WTC11 (cell line): ENCODE results near the gene ZIC2. TPM values are rescaled to one million over a fixed set of nuclear protein-coding genes. Genes with fewer than 3 reads are reported as not detected.

Experiments
- ATAC-seq: fragments of 200-7000 bp; cut with Tn5 transposase; 2 replicates; pipeline ENCODE4 v1.10.0; 2021; ENCODE audit warnings: mild to moderate bottlenecking, moderate library complexity
- CTCF ChIA-PET: fragments of 300-600 bp; sonication (Branson Sonifier 250); formaldehyde crosslinking; loops from one replicate; lab custom pipeline; 2021; ENCODE audit warnings: antibody characterized with exemption; lab: Charles Lee
- POLR2A ChIA-PET: fragments of 350-600 bp; sonication (Branson Sonifier 250); formaldehyde crosslinking; loops from one replicate; lab custom pipeline; 2021; ENCODE audit warnings: antibody characterized with exemption; lab: Charles Lee
- DNase-seq: peaks from one replicate; pipeline ENCODE4 v3.0.0; 2021; ENCODE audit warnings: low spot score
- H3K27ac Mint-ChIP-seq: 2 replicates; pipeline ENCODE4 v1.8.0; 2021; ENCODE audit warnings: mixed read lengths
- H3K27me3 Mint-ChIP-seq: 2 replicates; pipeline ENCODE4 v1.8.0; 2021; ENCODE audit warnings: low read depth, mild to moderate bottlenecking, moderate library complexity, mixed read lengths
- H3K36me3 Mint-ChIP-seq: 2 replicates; pipeline ENCODE4 v1.8.0; 2021; ENCODE audit warnings: mixed read lengths
- H3K4me1 Mint-ChIP-seq: 2 replicates; pipeline ENCODE4 v1.8.0; 2022; ENCODE audit warnings: mixed read lengths
- H3K4me3 Mint-ChIP-seq: 2 replicates; pipeline ENCODE4 v1.8.0; 2021; ENCODE audit warnings: mild to moderate bottlenecking, moderate library complexity, mixed read lengths
- H3K9me3 Mint-ChIP-seq: 2 replicates; pipeline ENCODE4 v1.8.0; 2021; ENCODE audit warnings: mixed read lengths
- MAX ChIP-seq: sonication (generic); formaldehyde crosslinking; IDR thresholded peaks from 2 replicates; pipeline ENCODE4 v1.8.0; 2022; ENCODE audit warnings: mild to moderate bottlenecking, missing genetic modification reagents
- MLX ChIP-seq: sonication (generic); formaldehyde crosslinking; IDR thresholded peaks from 2 replicates; pipeline ENCODE4 v1.8.1; 2023; ENCODE audit warnings: mild to moderate bottlenecking, missing genetic modification reagents, moderate library complexity
- OVOL2 ChIP-seq: fragments of 250-450 bp; sonication (Bioruptor Pico); IDR thresholded peaks from 2 replicates; pipeline ENCODE4 v1.9.0; 2021; ENCODE audit warnings: mild to moderate bottlenecking, borderline replicate concordance
- SMAD3 ChIP-seq: sonication (generic); formaldehyde crosslinking; IDR thresholded peaks from 2 replicates; pipeline ENCODE4 v1.8.0; 2022; ENCODE audit warnings: missing genetic modification reagents, mild to moderate bottlenecking, borderline replicate concordance
- TP53 ChIP-seq: sonication (generic); formaldehyde crosslinking; IDR thresholded peaks from 2 replicates; pipeline ENCODE4 v1.8.1; 2023; ENCODE audit warnings: mild to moderate bottlenecking, missing genetic modification reagents
- USF2 ChIP-seq: sonication (generic); formaldehyde crosslinking; IDR thresholded peaks from 2 replicates; pipeline ENCODE4 v1.8.1; 2023; ENCODE audit warnings: mild to moderate bottlenecking, missing genetic modification reagents, moderate library complexity
- ZNF396 ChIP-seq: fragments of 250-450 bp; sonication (Bioruptor Pico); IDR thresholded peaks from 2 replicates; pipeline ENCODE4 v1.8.0; 2021; ENCODE audit warnings: mild to moderate bottlenecking, moderate library complexity, borderline replicate concordance
- ZNF423 ChIP-seq: fragments of 250-450 bp; sonication (Bioruptor Pico); IDR thresholded peaks from 2 replicates; pipeline ENCODE4 v2.1.2; 2022; ENCODE audit warnings: mild to moderate bottlenecking, moderate library complexity
- total RNA-seq: library from RNA; stranded (reverse); gene quantifications from 3 replicates; pipeline ENCODE4 v1.2.3, GENCODE V29; 2021
- TF ChIP-seq, protein P1 (sequence below): sonication (generic); formaldehyde crosslinking; IDR thresholded peaks from 2 replicates; pipeline ENCODE4 v1.8.1; 2022; ENCODE audit warnings: low read depth, mild to moderate bottlenecking, moderate library complexity, missing genetic modification reagents, borderline replicate concordance
- TF ChIP-seq, protein P2 (sequence below): sonication (generic); formaldehyde crosslinking; IDR thresholded peaks from 2 replicates; pipeline ENCODE4 v1.8.0; 2022; ENCODE audit warnings: mild to moderate bottlenecking, missing genetic modification reagents
- TF ChIP-seq, protein P3 (sequence below): fragments of 250-450 bp; sonication (Bioruptor Pico); IDR thresholded peaks from 2 replicates; pipeline ENCODE4 v1.8.0; 2021; ENCODE audit warnings: mild to moderate bottlenecking
- TF ChIP-seq, protein P4 (sequence below): sonication (generic); formaldehyde crosslinking; IDR thresholded peaks from 2 replicates; pipeline ENCODE4 v1.8.0; 2022; ENCODE audit warnings: mild to moderate bottlenecking, missing genetic modification reagents
- TF ChIP-seq, protein P5 (sequence below): fragments of 200-600 bp; IDR thresholded peaks from 2 replicates; pipeline ENCODE4 v1.8.0; 2022; ENCODE audit warnings: antibody characterized with exemption

ZIC2 gene
- total RNA-seq, 1 experiment from 2014 or later, result 344 TPM

DNA sequence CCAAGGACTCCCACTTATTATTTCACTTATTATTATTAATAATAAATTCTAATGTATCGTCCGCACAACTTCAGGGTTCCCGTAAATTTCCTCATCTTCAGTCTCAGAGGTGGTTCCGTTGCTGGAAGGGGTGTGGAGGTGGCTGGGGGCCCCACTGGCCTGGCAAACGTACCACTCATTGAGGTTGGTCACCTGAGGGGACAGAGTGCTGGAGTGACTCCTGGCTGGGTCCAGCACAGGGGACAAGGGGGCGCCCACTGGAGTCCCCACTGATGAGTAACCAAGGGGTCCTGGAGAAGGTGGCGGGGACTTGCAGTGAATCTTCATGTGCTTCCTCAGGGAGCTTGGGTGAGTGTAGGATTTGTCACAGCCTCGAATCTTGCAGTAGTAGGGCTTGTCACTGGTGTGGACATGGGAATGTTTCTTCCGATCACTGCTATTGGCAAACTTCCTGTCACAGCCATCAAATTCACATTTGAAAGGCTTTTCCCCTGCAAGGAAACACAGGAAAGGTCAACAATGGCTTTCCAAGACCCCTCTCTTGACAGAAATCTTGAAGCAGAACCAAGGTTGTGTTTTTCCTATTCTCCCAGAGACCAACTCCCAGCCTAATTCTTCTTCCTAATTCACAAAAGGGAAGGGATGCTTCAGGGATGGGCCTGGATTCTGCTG is 16.1 kb upstream of the ZIC2 start (continued):
- no peak for TF ChIP-seq SMAD3 (CRISPR knock-in tag)
- no peak for TF ChIP-seq MLX (CRISPR knock-in tag)

DNA sequence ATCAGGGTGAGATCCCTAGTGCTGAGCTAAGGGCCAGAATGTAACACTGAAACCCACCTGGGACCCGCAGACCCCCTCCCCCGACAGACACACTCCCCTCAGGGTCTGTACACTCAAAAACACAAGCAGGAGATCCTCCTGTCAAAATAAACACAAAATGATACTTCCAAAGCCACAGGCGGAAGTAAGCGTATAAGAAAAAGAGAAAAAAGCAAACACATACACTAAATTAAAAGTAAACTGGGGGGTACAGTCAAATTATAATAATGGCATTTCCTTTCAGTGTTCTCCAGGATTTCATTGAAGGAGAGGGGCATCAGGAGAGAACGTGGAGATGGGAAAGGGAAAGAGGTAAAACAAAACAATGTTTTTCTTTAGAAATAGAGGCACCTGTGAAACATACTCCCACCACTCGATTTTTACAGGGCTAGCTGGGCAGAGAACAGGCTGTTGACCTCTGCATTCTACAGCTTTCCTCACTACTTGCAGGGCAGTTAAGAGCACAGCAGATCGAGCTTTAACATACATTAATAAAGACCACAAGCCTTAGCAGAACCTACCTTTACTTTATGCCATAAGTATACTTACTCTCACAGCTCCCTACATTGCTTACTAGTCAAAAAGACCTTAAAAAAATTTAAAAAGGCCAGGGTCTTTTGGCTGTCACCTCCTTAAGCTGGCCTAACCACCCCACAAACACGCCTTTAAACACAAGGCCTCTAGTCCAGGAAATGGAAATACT is 15.3 kb upstream of the ZIC2 start:
- Mint-ChIP-seq H3K27ac (peak overlapping the region; percentile 92), H3K4me1 (peaks cover 58% of the 10 kb centered on the region), H3K27me3 (peaks cover 6% of the 10 kb centered on the region), H3K36me3 (peaks cover 49% of the 10 kb centered on the region), H3K4me3 (peak overlapping the region; percentile 95), H3K9me3 (no peaks in the 10 kb centered on the region)
- DNase-seq (no peak), ATAC-seq (no peak)
- no peak for TF ChIP-seq ZNF423 (CRISPR knock-in tag)
- CTCF ChIA-PET, result interaction anchor here (0.6 to 1.2 kb wide), 4 partner anchors 9 to 427 kb away, joined by 3 to 4 read pairs (median 4); no protein-coding TSS in a partner anchor
- POLR2A ChIA-PET, result interaction anchor here (0.5 to 1.7 kb wide), 3 partner anchors 13 to 279 kb away, joined by 3 to 6 read pairs (median 4); no protein-coding TSS in a partner anchor

DNA sequence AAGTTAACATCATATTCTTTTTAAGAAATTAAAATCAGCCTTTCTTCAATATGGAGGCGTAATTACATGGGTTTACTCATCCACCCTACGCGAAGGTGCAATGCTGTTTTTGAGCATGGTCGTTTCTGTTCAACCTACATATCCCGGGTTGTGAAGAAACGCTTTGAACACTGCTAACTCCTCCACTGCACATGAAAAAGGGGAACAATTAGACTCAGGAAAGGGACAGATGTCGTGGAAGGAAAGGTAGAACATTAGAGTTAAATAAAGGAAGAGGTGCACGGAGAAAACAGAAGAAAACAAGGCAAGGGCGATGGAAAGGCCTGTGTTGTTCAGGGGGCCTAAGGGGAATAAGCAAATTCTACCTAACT is 14.1 kb upstream of the ZIC2 start:
- H3K27ac Mint-ChIP-seq, result peak overlapping the region; percentile 94

DNA sequence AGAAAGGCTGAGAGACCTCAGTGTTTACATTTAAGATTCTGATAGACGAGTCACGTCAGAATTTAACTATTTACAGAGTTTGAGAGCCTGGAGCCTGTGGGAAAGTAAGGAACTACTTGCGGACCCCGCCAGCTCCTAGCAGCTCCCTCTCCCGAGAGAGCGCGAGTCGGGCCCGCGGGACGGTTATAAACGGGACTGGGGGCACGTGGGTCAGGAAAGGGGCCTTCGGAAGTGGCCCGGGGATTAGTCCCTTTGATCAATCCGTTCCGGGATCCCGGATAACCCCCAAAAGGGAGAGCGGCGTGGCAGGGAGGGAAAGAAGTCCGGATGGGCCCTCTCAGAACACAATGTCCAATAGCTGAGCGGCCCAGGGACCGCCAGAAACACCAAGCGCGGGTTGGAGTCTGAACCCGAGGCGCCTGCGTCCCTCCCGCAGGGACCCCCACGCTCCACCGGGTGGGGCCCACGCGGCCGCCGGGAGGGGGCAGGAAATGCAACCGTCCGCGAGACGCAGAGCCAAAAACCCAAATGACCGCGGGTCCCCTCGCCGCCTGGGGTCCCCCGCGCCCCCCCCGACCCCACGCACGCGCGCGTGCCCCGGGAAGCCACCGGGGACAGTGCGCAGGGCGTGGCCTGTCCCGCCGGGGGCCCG is 13.6 kb upstream of the ZIC2 start:
- H3K4me1 Mint-ChIP-seq, result peaks cover 52% of the 10 kb centered on the region
- H3K4me3 Mint-ChIP-seq, result peak overlapping the region; percentile 95
- peaks cover 49% of the 10 kb centered on the region for H3K36me3 Mint-ChIP-seq
- CTCF ChIA-PET, result interaction anchor here (1.0 to 1.2 kb wide), 4 partner anchors 9 to 202 kb away, joined by 3 to 12 read pairs (median 4); no protein-coding TSS in a partner anchor
- peak overlapping the region; percentile 94 for H3K27ac Mint-ChIP-seq
- DNase-seq (peak; percentile 16), ATAC-seq (no peak)
- no peaks in the 10 kb centered on the region; the same call in 1 of the 2 replicates for H3K27me3 Mint-ChIP-seq
- POLR2A ChIA-PET, result interaction anchor here (0.6 kb wide), 1 partner anchor 993 kb away, joined by 3 read pairs; no protein-coding TSS in a partner anchor
- no peaks in the 10 kb centered on the region for H3K9me3 Mint-ChIP-seq
- TF ChIP-seq TP53 (CRISPR knock-in tag) (no peak), MAX (peak; percentile 18; the same call in 1 of the 2 replicates), OVOL2 (CRISPR knock-in tag) (no peak)
- TF ChIP-seq, protein P1, sequence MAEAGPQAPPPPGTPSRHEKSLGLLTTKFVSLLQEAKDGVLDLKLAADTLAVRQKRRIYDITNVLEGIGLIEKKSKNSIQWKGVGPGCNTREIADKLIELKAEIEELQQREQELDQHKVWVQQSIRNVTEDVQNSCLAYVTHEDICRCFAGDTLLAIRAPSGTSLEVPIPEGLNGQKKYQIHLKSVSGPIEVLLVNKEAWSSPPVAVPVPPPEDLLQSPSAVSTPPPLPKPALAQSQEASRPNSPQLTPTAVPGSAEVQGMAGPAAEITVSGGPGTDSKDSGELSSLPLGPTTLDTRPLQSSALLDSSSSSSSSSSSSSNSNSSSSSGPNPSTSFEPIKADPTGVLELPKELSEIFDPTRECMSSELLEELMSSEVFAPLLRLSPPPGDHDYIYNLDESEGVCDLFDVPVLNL, result 0 out of 2 replicates have a peak, but pooled peaks have one; percentile 24
- TF ChIP-seq, protein P2, sequence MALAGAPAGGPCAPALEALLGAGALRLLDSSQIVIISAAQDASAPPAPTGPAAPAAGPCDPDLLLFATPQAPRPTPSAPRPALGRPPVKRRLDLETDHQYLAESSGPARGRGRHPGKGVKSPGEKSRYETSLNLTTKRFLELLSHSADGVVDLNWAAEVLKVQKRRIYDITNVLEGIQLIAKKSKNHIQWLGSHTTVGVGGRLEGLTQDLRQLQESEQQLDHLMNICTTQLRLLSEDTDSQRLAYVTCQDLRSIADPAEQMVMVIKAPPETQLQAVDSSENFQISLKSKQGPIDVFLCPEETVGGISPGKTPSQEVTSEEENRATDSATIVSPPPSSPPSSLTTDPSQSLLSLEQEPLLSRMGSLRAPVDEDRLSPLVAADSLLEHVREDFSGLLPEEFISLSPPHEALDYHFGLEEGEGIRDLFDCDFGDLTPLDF (CRISPR knock-in tag), result no peak
- TF ChIP-seq, protein P3, sequence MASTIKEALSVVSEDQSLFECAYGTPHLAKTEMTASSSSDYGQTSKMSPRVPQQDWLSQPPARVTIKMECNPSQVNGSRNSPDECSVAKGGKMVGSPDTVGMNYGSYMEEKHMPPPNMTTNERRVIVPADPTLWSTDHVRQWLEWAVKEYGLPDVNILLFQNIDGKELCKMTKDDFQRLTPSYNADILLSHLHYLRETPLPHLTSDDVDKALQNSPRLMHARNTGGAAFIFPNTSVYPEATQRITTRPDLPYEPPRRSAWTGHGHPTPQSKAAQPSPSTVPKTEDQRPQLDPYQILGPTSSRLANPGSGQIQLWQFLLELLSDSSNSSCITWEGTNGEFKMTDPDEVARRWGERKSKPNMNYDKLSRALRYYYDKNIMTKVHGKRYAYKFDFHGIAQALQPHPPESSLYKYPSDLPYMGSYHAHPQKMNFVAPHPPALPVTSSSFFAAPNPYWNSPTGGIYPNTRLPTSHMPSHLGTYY (CRISPR knock-in tag), result no peak
- TF ChIP-seq, protein P4, sequence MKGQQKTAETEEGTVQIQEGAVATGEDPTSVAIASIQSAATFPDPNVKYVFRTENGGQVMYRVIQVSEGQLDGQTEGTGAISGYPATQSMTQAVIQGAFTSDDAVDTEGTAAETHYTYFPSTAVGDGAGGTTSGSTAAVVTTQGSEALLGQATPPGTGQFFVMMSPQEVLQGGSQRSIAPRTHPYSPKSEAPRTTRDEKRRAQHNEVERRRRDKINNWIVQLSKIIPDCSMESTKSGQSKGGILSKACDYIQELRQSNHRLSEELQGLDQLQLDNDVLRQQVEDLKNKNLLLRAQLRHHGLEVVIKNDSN (CRISPR knock-in tag), result peak; percentile 42

More for the DNA sequence above, 14.1 kb upstream of the ZIC2 start:
- DNase-seq, result no peak
- ATAC-seq, result no peak
- no peaks in the 10 kb centered on the region; the same call in 1 of the 2 replicates for H3K27me3 Mint-ChIP-seq
- H3K4me3 Mint-ChIP-seq, result peak overlapping the region; percentile 95
- peaks cover 52% of the 10 kb centered on the region for H3K4me1 Mint-ChIP-seq
- POLR2A ChIA-PET, result interaction anchor here (0.6 kb wide), 1 partner anchor 993 kb away, joined by 3 read pairs; no protein-coding TSS in a partner anchor
- TF ChIP-seq, protein P5, sequence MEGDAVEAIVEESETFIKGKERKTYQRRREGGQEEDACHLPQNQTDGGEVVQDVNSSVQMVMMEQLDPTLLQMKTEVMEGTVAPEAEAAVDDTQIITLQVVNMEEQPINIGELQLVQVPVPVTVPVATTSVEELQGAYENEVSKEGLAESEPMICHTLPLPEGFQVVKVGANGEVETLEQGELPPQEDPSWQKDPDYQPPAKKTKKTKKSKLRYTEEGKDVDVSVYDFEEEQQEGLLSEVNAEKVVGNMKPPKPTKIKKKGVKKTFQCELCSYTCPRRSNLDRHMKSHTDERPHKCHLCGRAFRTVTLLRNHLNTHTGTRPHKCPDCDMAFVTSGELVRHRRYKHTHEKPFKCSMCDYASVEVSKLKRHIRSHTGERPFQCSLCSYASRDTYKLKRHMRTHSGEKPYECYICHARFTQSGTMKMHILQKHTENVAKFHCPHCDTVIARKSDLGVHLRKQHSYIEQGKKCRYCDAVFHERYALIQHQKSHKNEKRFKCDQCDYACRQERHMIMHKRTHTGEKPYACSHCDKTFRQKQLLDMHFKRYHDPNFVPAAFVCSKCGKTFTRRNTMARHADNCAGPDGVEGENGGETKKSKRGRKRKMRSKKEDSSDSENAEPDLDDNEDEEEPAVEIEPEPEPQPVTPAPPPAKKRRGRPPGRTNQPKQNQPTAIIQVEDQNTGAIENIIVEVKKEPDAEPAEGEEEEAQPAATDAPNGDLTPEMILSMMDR, result no peak
- no peak for TF ChIP-seq USF2 (CRISPR knock-in tag)
- peak; percentile 28; the same call in 1 of the 2 replicates for TF ChIP-seq MAX
- no peak for TF ChIP-seq ZNF396 (CRISPR knock-in tag)
- CTCF ChIA-PET, result interaction anchor here (1.2 kb wide), 3 partner anchors 8 to 32 kb away, joined by 3 to 12 read pairs (median 3); no protein-coding TSS in a partner anchor
- peaks cover 49% of the 10 kb centered on the region for H3K36me3 Mint-ChIP-seq
- no peaks in the 10 kb centered on the region for H3K9me3 Mint-ChIP-seq
